DMS53 treated with DMSO at 0.1 percent for 48 hours (cell line): Measurements from ENCODE around the gene TRABD2B.
A peak's percentile ranks its signal among the peaks of the same experiment; 100 is the strongest.

Experiments used
- DNase-seq: peaks from one replicate; lab custom pipeline; 2025; ENCODE audit not compliant: unreplicated experiment; lab: John Stamatoyannopoulos, UW

Gene TRABD2B

DNA sequence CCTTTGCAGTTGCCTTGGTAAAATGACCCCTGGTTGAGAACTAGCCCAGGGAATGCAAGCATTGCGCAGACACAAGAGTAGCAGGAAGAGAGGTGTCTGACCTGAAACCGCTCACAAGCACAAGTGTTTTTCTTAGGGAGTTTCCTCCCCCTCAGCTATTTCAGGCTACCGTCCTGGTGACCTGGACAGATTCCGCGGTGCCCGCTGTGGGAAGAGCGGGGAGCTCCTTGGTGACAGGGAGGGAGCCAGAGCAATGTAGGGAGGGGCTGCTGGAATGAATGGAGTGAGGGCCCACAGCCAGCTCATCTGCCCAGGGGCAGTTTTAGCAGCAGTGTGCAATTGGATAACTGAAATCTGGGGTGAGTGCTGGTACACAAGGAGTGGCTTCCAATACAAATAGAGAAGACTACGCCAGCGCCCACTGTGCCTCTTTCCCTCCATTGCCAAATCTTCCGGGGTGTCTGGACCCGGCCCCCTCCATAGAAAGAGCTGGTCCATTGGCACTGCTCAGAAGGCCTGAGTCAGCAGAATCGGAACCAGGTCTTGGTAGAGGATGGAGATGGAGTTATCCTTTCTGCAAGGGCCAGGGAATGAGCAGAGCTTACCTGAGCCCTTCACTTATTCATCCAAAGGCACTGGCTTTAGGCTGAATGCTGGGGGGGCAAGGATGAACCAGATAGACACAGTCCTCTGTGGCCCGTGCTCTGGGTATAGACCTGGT is 82.8 kb downstream of the TRABD2B start:
- no peak for DNase-seq

DNA sequence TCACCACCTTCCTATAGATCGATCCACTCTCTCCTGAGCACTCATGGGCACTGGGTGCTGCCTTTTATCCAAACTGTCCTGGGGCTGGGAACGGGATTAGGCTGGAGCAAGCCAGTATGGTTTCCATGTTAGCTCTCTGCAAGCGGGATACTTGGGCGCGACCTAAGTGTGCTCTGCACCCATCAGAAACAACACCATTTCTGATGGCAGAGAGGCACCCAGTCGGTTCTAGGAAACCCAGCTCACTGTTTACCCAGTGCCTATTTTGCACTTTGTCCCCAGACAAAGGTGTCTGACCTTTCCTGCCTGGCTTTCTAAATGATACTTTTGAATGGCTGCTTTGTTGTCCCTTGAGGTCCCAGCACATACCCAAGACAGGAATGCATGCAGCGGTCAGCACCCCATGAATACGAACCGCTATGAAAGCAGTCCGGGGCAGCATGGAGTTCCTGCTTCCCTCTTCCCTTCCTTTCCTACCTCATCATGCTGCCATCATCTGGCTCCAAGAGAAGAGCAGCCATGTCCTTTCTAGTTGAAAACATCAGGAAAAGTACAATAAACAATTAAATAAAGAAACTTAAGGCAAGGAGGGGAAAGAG is 83.9 kb downstream of the TRABD2B start:
- DNase-seq = no peak

DNA sequence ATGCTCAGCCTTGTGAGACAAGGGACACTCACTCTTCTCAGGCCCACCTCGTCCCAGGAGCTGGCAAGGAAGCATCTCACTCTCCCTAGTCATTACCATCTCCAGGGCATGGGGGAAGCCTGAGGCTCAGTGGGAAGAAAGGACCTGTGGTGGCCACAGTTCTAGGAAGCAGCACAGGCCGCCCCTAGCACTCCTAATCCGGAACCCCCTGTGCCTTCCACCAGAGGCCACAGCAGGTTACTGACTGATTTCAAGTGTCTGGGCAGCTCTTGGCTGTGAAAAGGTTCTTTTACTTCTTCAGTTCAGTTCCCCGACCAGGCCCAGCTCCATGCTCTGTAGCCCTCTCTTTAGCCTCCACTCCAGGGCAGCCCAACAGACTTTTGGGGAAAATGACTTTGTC is 84.4 kb downstream of the TRABD2B start:
- no peak for DNase-seq

DNA sequence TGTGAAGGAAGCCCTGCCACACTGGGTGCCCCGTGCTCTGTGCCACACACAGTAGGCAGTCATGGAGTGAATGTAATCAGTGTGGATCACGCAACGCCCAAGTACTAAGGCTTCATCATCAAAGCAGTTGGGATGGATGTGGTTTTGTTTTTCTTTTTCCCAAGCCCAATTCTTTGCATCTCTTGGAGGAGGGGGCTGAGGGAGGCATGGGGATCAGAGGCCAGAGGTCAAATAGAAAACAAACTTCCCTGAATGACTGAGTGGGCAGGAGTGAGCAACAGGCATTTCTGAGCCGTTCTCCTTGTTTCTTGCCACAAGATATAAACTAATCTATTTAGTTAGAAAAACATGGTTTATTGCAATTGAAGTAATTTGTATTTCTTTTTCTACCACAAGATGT is 85.3 kb downstream of the TRABD2B start:
- DNase-seq = no peak

DNA sequence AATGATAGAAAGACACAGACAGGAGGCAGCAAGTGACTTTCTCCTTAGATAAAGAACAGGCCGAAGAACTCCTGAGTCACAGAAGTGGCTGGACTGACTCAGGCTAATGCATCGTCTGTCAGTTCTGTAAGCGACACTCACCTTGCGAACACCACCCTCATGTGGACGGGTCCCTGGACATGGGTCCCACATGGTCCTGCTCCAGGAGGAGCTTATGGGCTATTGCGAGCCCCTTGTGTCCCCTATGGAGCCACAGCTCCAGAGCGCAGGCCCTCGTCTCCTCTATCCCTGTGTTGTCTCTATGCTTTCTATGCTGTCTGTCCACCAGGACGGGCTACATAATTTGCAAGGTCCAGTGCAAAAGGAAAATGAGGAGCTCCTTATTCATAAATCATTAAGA is 85.8 kb downstream of the TRABD2B start:
- no peak for DNase-seq

DNA sequence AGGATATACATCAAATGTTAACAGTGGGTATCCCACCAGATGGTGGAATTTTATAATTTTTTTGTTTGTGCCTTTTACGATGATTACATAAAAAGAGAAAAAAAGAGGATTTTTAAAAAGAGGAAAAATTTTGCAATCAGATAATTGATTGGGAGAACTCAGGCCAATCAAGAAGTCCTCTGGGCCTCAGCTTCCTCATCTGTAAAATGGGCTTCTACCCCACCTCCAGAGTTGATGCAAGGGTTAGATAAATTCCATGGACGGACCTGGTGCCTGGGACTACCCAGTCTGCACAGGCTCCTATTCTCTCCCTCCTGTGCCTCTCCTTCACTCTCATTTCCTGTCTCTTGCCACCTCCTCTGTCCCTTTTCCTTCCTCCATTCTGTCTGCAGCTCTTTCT is 88.9 kb downstream of the TRABD2B start:
- DNase-seq = no peak

DNA sequence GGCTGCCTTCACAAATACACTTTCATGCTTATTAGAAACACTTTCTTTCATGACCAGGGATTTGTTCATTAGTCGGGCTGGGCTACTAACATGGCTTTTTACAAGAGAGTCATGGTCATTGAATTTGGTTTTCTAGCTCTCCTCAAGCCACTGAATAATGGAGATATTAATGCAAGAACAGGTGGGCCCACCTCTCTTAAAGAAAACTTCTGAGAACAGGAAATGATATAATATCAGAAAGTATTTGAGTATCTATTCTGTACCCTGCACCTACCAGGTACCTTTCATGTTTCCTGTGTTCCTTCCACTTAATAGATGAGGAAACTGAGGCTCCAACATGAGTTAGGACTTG is 90.0 kb downstream of the TRABD2B start:
- DNase-seq = no peak

DNA sequence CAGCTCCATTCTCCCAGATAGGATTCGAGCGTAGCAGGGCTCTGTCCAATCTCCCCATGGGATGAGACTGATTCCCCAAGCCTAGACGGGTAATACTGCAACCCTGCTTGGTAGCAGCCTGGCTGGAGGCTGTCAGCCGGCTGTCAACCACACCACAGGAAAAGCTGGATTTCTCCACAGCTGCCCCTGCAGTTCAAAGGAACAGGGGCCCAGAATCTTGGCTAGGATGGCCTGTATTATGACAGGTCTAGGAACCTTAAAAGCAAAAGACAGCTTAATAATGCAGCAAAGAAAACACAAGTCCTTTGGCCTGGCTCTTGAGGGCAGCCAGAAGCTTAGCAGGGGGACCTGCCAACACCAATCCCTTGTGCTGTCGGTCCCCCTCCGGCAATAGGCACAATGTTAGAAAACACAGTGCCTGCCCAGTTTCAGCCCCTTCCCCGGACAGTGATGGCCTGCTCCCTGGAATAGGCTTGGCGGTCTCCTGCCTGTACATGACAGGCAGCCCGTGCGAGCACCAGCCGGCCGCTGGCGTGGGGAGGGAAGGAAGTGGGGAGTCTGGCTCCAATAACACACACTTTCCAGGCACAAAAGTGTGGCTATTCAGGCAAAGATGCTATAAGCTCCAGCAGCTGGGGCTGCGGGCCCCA is 90.5 kb downstream of the TRABD2B start:
- no peak for DNase-seq

DNA sequence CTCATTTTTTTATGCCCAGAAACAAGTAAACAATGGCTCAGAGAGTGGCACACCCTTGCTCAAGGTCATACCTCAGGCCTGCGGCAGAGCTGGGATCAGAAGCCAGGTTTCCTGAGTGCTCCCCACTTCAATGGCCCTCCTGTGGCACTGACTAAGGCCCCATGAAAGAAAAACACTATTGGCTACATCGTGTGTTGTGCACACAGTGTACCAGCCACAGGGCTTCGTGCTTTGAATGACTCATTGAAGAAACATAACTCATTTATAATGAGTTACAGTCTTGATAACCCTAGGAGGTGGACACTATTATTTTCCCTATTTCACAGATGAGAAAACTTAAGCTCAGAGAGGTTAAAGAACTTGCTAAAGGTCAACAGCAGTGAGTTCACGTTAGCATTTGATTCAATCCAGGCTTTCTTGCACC is 91.2 kb downstream of the TRABD2B start:
- DNase-seq = peak; percentile 93

DNA sequence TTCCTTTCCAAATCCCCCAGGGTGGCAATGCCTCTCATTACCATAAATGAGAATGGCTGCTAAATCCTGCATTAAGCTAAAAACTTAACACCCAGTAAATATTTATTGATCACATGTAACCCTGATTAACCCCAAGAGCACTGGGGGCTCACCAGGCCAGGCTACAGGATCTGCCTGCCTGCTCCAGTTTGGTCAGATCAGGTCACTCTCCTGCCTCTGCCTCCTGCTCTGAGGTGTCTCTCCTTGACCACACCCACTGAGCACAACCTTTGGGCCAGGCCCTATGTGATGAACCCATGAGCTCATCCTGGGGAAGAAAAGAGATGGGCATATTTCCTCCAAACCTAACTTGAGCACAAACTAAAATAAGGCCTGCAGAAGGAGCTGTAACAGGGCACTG is 93.5 kb downstream of the TRABD2B start:
- DNase-seq = no peak

DNA sequence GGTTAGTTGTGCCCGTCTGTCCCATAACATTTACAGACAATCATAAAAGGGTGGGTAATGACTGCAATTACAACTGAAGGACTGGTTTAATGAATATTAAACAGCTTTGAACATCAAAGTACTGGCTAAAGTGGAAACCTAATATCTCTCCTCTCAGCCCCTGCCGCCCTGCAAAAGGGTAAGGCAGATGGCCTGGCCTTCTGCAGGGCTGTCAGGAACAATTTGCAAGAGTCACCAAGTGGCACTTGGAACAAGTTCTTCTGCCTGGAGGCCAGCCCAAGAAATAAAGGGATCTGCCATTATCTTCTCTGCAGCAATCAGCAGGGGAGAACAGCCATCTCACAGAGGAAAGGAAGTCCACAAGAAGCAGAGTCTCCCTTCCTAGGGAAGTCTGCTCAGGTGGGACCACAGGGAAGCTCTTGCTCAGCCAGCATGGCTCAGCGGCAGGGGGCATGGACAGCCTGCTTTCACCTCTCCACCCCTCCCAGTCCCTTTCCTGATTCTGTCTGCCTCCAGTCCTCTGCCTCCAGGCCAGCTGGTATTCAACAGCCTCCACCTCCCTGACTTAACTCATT is 96.1 kb downstream of the TRABD2B start:
- no peak for DNase-seq

DNA sequence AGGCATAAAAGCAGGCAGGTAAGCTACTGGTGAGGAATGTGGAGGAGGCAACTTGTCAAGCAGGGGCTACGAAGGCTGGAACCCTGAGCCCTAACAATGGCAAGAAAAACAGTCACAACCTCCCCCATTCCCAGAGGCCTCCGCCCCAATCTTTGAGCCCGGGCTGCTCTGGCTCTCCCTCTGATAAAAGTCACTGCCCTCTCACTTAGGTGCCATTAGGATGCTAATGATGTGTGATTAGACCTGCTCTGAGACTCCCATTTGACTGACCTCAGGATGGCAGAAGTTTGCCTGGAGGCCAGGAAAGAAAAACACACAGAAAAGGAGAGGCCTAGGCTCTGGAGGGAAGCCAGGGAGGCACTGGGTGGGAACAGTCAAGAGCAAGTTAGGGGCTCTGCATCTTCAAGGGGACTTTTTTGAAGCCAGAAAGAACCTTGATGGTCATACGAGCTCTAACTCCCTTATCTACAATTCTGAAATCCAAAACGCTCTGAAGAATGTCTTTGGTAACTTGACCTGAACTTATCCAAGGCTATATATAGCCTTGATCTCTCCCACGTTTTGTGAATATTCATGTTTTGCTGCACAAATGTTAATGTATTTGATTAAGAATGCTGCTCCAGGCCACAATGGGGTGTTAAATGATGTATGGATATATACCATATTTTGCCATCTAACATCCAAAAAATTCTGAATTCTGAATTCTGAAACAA is 98.9 kb downstream of the TRABD2B start:
- DNase-seq = no peak

DNA sequence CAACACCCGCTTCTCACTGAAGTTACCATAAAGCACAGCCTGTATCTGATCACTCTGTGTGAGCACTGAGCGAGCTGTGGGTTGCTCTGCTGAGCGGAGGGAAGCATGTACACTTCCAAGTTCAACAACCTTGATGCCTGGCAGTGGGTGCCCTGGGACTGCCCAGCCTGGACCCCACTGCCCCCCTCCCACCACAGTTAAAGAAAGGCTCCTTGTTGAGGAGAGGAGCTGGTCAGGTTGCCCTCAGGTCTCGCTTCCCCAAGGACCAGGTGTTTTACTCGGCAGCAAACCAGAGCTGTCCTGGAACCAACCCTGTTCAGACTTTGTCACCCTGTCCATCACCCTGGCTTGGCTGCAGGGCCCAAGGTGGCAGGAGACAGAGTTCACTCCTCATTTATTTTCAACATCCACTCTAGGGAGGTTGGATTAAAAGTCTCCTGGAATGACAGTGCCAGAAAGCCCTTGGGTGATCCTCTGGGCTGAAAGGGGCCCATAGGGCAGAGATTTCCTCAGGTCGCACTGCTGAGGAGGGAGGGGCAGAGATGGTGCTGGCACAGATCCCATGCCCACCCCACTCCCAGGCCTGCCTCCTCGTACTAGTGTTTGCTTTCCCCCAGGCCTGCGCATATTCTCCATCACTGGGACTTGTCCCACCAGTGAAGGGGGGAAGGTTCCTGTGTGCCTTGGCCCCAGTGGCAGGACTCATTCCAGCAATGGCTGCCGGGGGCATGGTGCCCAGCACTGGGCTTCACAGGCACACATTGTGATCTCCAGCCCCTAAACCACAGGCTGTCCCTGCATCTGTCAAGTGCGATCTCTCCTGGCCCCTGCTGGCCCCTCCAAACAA is 101.7 kb downstream of the TRABD2B start:
- no peak for DNase-seq

DNA sequence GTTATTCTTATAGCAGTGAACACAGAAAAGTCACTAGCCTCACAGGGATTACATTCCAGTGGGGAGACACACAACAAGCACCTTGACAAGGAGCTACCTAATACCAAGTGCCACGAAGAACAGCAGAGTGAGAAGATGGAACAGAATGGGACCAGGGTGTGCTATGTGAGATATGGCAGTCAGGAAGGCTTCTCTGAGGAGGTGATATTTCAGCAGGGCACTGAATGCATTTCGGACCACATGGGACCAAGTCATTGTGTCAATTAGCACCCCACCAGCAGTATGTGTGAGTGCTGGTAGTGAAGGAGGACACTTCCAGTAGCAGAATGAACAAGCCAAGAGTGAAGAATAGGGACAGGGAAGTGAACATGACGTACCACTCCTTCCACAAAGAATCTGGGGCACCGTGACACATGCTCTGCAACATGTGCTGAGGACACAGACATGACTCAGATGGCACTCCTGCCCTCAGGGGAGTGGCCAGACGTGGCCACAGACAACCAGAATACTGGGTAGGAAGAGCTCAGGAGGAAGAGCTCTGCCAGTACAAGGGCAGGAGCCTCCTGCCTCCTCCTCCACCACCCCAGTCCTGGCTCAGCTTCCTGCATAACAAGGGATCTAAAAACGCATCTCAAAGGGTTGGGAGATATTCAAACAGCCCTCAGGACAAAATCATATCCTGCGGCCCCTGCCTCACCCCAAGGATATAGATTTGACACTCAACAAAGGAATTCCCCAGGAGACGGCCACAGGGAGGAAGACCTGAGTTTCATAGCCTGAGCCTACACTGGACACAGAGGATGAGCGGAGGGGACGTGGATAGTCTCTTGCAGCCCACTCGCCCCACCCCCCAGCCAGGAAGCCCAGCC is 102.5 kb downstream of the TRABD2B start:
- DNase-seq = peak; percentile 18

DNA sequence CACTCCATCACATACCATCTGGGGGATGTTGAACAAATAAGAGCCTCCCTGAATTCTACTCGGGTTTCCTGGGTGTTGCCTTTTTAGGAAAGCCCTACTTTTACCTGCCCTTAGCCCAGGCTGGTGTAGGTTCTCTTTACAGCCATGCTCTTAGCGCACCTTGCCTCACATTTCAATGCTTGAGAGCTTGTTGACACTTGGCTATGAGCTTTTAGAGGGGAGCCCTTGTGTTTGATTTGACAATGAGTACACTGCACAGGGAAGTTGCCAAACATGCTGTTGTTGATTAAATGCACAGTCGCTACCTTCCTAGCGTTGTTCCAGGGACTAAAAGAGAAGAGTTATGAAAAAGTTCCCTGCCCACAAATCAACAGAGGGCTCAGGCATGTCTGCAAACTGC is 103.8 kb downstream of the TRABD2B start:
- peak; percentile 54 for DNase-seq

DNA sequence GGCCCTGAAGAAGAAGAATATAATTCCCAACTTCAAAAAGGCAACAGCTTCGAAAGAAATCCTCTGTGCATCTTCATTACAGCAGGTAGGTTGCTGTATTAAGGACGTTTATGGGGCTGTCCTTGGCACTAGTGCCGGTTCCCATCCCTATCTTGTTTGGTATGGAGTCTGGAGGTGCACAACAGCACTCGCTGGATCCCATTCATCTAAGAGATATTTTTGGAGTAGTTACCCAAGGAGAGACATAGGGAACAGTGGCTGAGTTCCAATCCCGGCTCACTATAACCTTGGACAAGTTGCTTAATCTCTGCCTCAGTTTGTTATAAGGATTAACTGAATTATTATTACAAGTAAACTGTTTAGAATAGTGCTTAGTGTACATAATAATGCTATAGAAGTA is 106.4 kb downstream of the TRABD2B start:
- no peak for DNase-seq

DNA sequence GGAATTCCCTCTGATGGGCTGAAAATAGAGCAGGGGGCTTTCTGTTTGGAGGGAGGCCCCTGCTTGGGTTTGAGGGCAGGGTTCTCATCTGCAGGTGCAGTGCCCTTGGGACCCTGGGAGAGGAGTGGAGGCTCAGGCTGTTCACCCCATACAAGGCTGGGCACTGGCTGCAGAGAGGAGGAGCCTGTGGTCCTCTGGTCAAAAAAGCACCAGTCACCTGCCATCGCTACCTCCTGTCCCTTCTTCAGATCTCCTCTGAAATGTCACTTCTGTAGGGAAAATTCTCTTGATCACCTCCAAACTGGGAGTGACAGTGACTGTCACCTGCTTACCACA is 108.9 kb downstream of the TRABD2B start:
- no peak for DNase-seq

DNA sequence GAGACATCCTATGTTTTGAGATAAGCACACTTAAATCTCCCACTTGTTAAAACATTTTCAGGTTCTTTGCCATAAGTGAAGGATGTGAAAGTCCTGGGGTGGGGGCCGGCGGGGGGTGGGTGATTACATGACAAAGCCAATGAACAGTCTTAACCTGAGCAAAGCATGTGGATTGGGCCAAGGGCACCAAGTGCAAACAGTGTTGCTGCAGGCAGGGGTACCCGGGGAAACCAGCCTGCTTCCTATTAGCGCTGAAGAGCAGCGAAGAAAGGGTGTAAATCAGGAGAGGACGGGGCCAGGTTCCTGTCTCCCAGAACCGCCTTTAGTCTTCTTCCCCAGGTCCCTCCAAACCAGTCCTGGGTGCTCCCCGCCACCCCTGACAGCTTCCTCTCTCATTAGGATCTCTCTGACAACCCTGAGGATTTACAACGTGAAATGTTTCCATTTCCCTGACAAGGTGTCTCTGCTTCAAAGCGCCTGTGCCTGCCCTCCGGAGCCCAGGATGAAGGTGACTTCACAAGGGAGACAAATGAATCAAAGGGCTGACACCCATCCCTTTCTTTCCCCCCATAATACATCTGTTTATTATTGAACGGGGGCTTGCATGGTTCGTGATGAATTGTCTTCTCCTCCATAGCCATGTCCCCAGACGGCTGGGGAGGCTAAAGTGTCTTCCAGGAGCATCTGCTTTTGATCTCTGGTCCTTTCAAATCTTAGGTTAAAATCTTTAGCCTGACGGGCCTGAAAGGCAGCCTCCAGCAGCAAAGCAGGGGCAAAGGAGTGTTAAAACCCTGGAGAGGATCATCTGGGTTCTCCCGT is 109.5 kb downstream of the TRABD2B start:
- DNase-seq = no peak

DNA sequence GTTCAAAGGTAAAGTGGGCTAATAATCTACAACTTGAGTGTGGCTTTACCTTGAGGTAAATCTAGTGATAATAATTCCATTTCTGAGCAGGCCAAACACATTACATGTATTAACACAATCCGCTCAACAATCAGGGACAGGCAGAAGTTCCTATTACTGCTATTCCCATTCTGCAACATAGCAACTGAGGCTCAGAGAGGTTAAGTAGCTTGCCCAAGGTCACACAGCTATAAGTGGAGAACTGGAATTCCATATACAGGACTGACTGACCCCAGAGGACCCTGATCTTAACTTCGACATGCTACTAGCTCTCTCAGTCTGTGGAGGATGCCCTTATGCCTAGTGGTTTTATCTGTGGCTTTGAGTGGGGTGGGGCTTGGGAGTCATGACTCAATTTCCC is 110.1 kb downstream of the TRABD2B start:
- no peak for DNase-seq
